ENCODE results near the gene EDIL3. TPM values are rescaled to one million over a fixed set of nuclear protein-coding genes. Genes with fewer than 3 reads are reported as not detected.

EDIL3 gene
- total RNA-seq, 3 donors from 2014 or later = 29.7 to 39.8 (median 39.6) TPM

GRCh38 chr5:84383296-84383815 lies 1.3 kb downstream of the EDIL3 start:
- DNase-seq (no peak), ATAC-seq (no peak)
- no peak for TF ChIP-seq CTCF (IDR thresholded peaks at IDR 0.05)
- intact Hi-C loops (cut with DNase I, micrococcal nuclease) = no loop called here
- Histone ChIP-seq H3K36me3 (ENCODE audit: low read depth) (no peaks in the 10 kb centered on the region), H3K9me3 (no peaks in the 10 kb centered on the region), H3K4me1 (ENCODE audit: low read depth) (peaks cover 10% of the 10 kb centered on the region), H3K4me3 (peak overlapping the region; percentile 69)

GRCh38 chr5:84382363-84383295 lies 2.1 kb downstream of the EDIL3 start:
- intact Hi-C loops (cut with DNase I, micrococcal nuclease) = no loop called here
- no peak for TF ChIP-seq CTCF (IDR thresholded peaks at IDR 0.05)
- Histone ChIP-seq H3K4me3 (peak overlapping the region; percentile 69), H3K4me1 (ENCODE audit: low read depth) (peaks cover 10% of the 10 kb centered on the region), H3K36me3 (ENCODE audit: low read depth) (no peaks in the 10 kb centered on the region), H3K9me3 (no peaks in the 10 kb centered on the region)
- ATAC-seq = peak; percentile 71
- peak; percentile 70 to 79 (median 76) for DNase-seq

- intact Hi-C loops (cut with DNase I, micrococcal nuclease) = no loop called here
Observed at GRCh38 chr5:84381502-84382362, 2.9 kb downstream of the EDIL3 start.

GRCh38 chr5:84379749-84380148 lies 4.9 kb downstream of the EDIL3 start:
- intact Hi-C loops (cut with DNase I, micrococcal nuclease) = no loop called here

More at GRCh38 chr5:84381502-84382362, 2.9 kb downstream of the EDIL3 start:
- H3K9me3 ChIP-seq = no peaks in the 10 kb centered on the region
- peak overlapping the region; percentile 29 for H3K4me3 ChIP-seq
- DNase-seq (peak in 1 of 3 donors; percentile 40), ATAC-seq (no peak)
- no peak for TF ChIP-seq CTCF (IDR thresholded peaks at IDR 0.05)
- peaks cover 10% of the 10 kb centered on the region for H3K4me1 ChIP-seq (ENCODE audit: low read depth)
- H3K36me3 ChIP-seq (ENCODE audit: low read depth) = no peaks in the 10 kb centered on the region

More at GRCh38 chr5:84379749-84380148, 4.9 kb downstream of the EDIL3 start:
- H3K9me3 ChIP-seq = no peaks in the 10 kb centered on the region
- H3K4me3 ChIP-seq = no peak overlapping the region
- TF ChIP-seq CTCF (IDR thresholded peaks at IDR 0.05) = no peak
- ATAC-seq = no peak
- no peak for DNase-seq
- H3K4me1 ChIP-seq (ENCODE audit: low read depth) = peaks cover 10% of the 10 kb centered on the region
- H3K36me3 ChIP-seq (ENCODE audit: low read depth) = no peaks in the 10 kb centered on the region
